GM23338 (cell line): Measurements from ENCODE around the gene BMPER. TPM values are rescaled to one million over a fixed set of nuclear protein-coding genes. Genes with fewer than 3 reads are reported as not detected.

Source experiments
- ATAC-seq: fragments of 200-7000 bp; cut with Tn5 transposase; 3 replicates; pipeline ENCODE4 v1.9.1; 2020
- DNase-seq: peaks from one replicate; pipeline ENCODE4 v3.0.0-alpha.2; 2015; ENCODE audit warnings: low spot score
- H2AFZ ChIP-seq: fragments of 200-600 bp; sonication (generic); 2 replicates; pipeline ENCODE4 v1.8.0; 2016; ENCODE audit warnings: antibody characterized with exemption, mild to moderate bottlenecking, moderate library complexity
- H3F3A ChIP-seq: fragments of 200-600 bp; sonication (generic); replicated peaks from 2 replicates; pipeline ENCODE4 v1.8.0; 2017; ENCODE audit warnings: antibody characterized with exemption, mixed run types, low read depth
- H3K27ac ChIP-seq: fragments of 200-600 bp; sonication (generic); 2 replicates; pipeline ENCODE4 v1.6.1; 2016; ENCODE audit warnings: low read depth
- H3K27me3 ChIP-seq: fragments of 200-600 bp; sonication (generic); 2 replicates; pipeline ENCODE4 v1.8.0; 2016; ENCODE audit warnings: mild to moderate bottlenecking, mixed run types, moderate library complexity; ENCODE audit not compliant: insufficient read depth
- H3K36me3 ChIP-seq: fragments of 200-600 bp; sonication (generic); 2 replicates; pipeline ENCODE4 v1.8.0; 2016; ENCODE audit warnings: mild to moderate bottlenecking; ENCODE audit not compliant: insufficient read depth
- H3K4me1 ChIP-seq: fragments of 200-600 bp; sonication (generic); 2 replicates; pipeline ENCODE4 v1.8.0; 2016; ENCODE audit warnings: mild to moderate bottlenecking, moderate library complexity; ENCODE audit not compliant: insufficient read depth
- H3K4me2 ChIP-seq: fragments of 200-600 bp; sonication (generic); 2 replicates; pipeline ENCODE4 v1.7.1; 2017; ENCODE audit warnings: mixed run types
- H3K4me3 ChIP-seq: fragments of 200-600 bp; sonication (generic); 2 replicates; pipeline ENCODE4 v1.6.1; 2016; ENCODE audit warnings: mixed run types
- H3K79me2 ChIP-seq: fragments of 200-600 bp; sonication (generic); replicated peaks from 2 replicates; pipeline ENCODE4 v1.8.0; 2017; ENCODE audit warnings: mild to moderate bottlenecking; ENCODE audit not compliant: insufficient read depth
- H3K9me2 ChIP-seq: fragments of 200-600 bp; sonication (generic); 2 replicates; pipeline ENCODE4 v1.8.0; 2017; ENCODE audit not compliant: insufficient read depth
- H4K20me1 ChIP-seq: fragments of 200-600 bp; sonication (generic); replicated peaks from 2 replicates; pipeline ENCODE4 v1.8.0; 2017; ENCODE audit warnings: mild to moderate bottlenecking; ENCODE audit not compliant: insufficient read depth
- H3K27ac Mint-ChIP-seq: 2 replicates; pipeline ENCODE4 v1.8.0; 2020; ENCODE audit warnings: inconsistent platforms, mild to moderate bottlenecking, moderate library complexity, mixed read lengths
- H3K27me3 Mint-ChIP-seq: 3 replicates; pipeline ENCODE4 v1.8.0; 2022; ENCODE audit warnings: low read depth, mild to moderate bottlenecking, moderate library complexity, mixed read lengths, inconsistent platforms; ENCODE audit not compliant: insufficient read depth, poor library complexity
- H3K36me3 Mint-ChIP-seq: 3 replicates; pipeline ENCODE4 v1.8.0; 2021; ENCODE audit warnings: low read depth, mild to moderate bottlenecking, inconsistent platforms, moderate library complexity, mixed read lengths
- H3K4me1 Mint-ChIP-seq: 3 replicates; pipeline ENCODE4 v1.8.0; 2020; ENCODE audit warnings: mild to moderate bottlenecking, inconsistent platforms, mixed read lengths
- H3K4me3 Mint-ChIP-seq: 3 replicates; pipeline ENCODE4 v1.8.0; 2021; ENCODE audit warnings: moderate library complexity, mild to moderate bottlenecking, inconsistent platforms, mixed read lengths
- H3K9me3 Mint-ChIP-seq: 3 replicates; pipeline ENCODE4 v1.8.0; 2020; ENCODE audit warnings: moderate library complexity, mild to moderate bottlenecking, inconsistent platforms, mixed read lengths
- CREB1 ChIP-seq: fragments of 250-450 bp; sonication (Bioruptor Pico); IDR thresholded peaks from 2 replicates; pipeline ENCODE4 v1.5.0; 2020; ENCODE audit warnings: low read depth, mild to moderate bottlenecking, moderate library complexity
- EZH2 ChIP-seq: fragments of 200-600 bp; sonication (generic); IDR thresholded peaks from one replicate; pipeline ENCODE4 v1.8.0; 2017; ENCODE audit warnings: antibody characterized with exemption, mild to moderate bottlenecking, low read depth; ENCODE audit not compliant: unreplicated experiment
- EZH2phosphoT487 ChIP-seq: fragments of 200-600 bp; sonication (generic); IDR thresholded peaks from one replicate; pipeline ENCODE4 v1.8.1; 2018; ENCODE audit warnings: antibody characterized with exemption; ENCODE audit not compliant: unreplicated experiment
- JUNB ChIP-seq: IDR thresholded peaks from one replicate; pipeline ENCODE4 v1.6.1; 2016; ENCODE audit warnings: antibody characterized with exemption; ENCODE audit not compliant: unreplicated experiment
- POLR2AphosphoS5 ChIP-seq: IDR thresholded peaks from 2 replicates; pipeline ENCODE4 v1.6.1; 2016; ENCODE audit warnings: antibody characterized with exemption, low read depth
- REST ChIP-seq: IDR thresholded peaks from one replicate; pipeline ENCODE4 v1.6.1; 2018; ENCODE audit warnings: antibody characterized with exemption; ENCODE audit not compliant: unreplicated experiment
- STAT1 ChIP-seq: IDR thresholded peaks from one replicate; pipeline ENCODE4 v1.6.1; 2016; ENCODE audit warnings: antibody characterized with exemption; ENCODE audit not compliant: unreplicated experiment
- ZNF114 ChIP-seq: fragments of 250-450 bp; sonication (Bioruptor Pico); IDR thresholded peaks from 2 replicates; pipeline ENCODE4 v1.5.0; 2020; ENCODE audit warnings: mild to moderate bottlenecking, moderate library complexity
- ZNF331 ChIP-seq: fragments of 250-450 bp; sonication (Bioruptor Pico); IDR thresholded peaks from 2 replicates; pipeline ENCODE4 v1.5.0; 2020; ENCODE audit warnings: low read depth, mild to moderate bottlenecking, moderate library complexity
- polyA plus RNA-seq: library from polyadenylated mRNA; unstranded; fragments of >200 nt; fragmentation: Nextera tagmentation; extraction: Ambion mirVana; gene quantifications from 2 replicates; pipeline ENCODE4 v1.2.1, GENCODE V29; 2016
- total RNA-seq: library from RNA; depleted of rRNA; stranded (reverse); fragments of >200 nt; shearing (Covaris generic); gene quantifications from 2 replicates; pipeline ENCODE4 v1.2.3, GENCODE V29; 2014
- TF ChIP-seq, protein P1 (sequence below): IDR thresholded peaks from 2 replicates; pipeline ENCODE4 v1.6.1; 2016; ENCODE audit warnings: antibody characterized with exemption

The BMPER gene
- total and polyA plus RNA-seq, 2 experiments from 2014 or later, result 0.53 to 1.4 TPM

- H4K20me1 ChIP-seq, result no peaks in the 10 kb centered on the region
- peaks cover 16% of the 10 kb centered on the region for H3K4me1 ChIP-seq
- peaks cover 12% of the 10 kb centered on the region; the same call in 1 of the 2 replicates for H3K9me2 ChIP-seq
- TF ChIP-seq STAT1 (no peak), EZH2phosphoT487 (no peak), ZNF331 (CRISPR knock-in tag) (no peak), ZNF114 (no peak), REST (no peak), POLR2AphosphoS5 (no peak)
- Mint-ChIP-seq H3K36me3 (no peaks in the 10 kb centered on the region), H3K9me3 (no peaks in the 10 kb centered on the region), H3K4me1 (peaks cover 20% of the 10 kb centered on the region), H3K4me3 (no peak overlapping the region), H3K27ac (no peak overlapping the region), H3K27me3 (no peaks in the 10 kb centered on the region)
- no peaks in the 10 kb centered on the region for H3F3A ChIP-seq
- DNase-seq (no peak), ATAC-seq (no peak)
- no peaks in the 10 kb centered on the region for H3K79me2 ChIP-seq
- no peak overlapping the region for H3K27ac ChIP-seq
- no peaks in the 10 kb centered on the region for H3K36me3 ChIP-seq
- no peak overlapping the region for H3K4me3 ChIP-seq
- no peaks in the 10 kb centered on the region for H3K27me3 ChIP-seq
- no peak overlapping the region for H2AFZ ChIP-seq
- no peak overlapping the region for H3K4me2 ChIP-seq
Observed at GRCh38 chr7:34143402-34143801, 238.1 kb downstream of the BMPER start.

- Histone ChIP-seq H3K9me2 (peaks cover 13% of the 10 kb centered on the region; the same call in 1 of the 2 replicates), H3K36me3 (no peaks in the 10 kb centered on the region), H3K4me3 (no peak overlapping the region), H3K79me2 (no peaks in the 10 kb centered on the region), H2AFZ (no peak overlapping the region), H3K27ac (no peak overlapping the region), H3K27me3 (no peaks in the 10 kb centered on the region), H4K20me1 (no peaks in the 10 kb centered on the region), H3K4me2 (no peak overlapping the region), H3K4me1 (no peaks in the 10 kb centered on the region), H3F3A (no peaks in the 10 kb centered on the region)
- DNase-seq, result no peak
- ATAC-seq, result no peak
- H3K27ac Mint-ChIP-seq, result no peak overlapping the region
- H3K27me3 Mint-ChIP-seq, result no peaks in the 10 kb centered on the region
- H3K4me1 Mint-ChIP-seq, result no peaks in the 10 kb centered on the region
- no peak overlapping the region for H3K4me3 Mint-ChIP-seq
- H3K36me3 Mint-ChIP-seq, result no peaks in the 10 kb centered on the region
- H3K9me3 Mint-ChIP-seq, result no peaks in the 10 kb centered on the region
- TF ChIP-seq JUNB (no peak), POLR2AphosphoS5 (no peak), STAT1 (no peak), ZNF114 (no peak), REST (no peak), CREB1 (CRISPR knock-in tag) (no peak), ZNF331 (CRISPR knock-in tag) (no peak), EZH2 (no peak)
- TF ChIP-seq, protein P1, sequence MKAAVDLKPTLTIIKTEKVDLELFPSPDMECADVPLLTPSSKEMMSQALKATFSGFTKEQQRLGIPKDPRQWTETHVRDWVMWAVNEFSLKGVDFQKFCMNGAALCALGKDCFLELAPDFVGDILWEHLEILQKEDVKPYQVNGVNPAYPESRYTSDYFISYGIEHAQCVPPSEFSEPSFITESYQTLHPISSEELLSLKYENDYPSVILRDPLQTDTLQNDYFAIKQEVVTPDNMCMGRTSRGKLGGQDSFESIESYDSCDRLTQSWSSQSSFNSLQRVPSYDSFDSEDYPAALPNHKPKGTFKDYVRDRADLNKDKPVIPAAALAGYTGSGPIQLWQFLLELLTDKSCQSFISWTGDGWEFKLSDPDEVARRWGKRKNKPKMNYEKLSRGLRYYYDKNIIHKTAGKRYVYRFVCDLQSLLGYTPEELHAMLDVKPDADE, result no peak
Observed at GRCh38 chr7:34145603-34146002, 240.3 kb downstream of the BMPER start.
